GM18520 (cell line): ENCODE results near the gene RBBP8NL.

ENCODE experiments used
- ATAC-seq: cut with Tn5 transposase; IDR thresholded peaks from one replicate; pipeline ENCODE4 v1.9.1; 2021; ENCODE audit not compliant: unreplicated experiment

Gene RBBP8NL

GRCh38 chr20:62363920-62364851 is 63.2 kb downstream of the RBBP8NL start:
- no peak for ATAC-seq

- no peak for ATAC-seq
Observed at GRCh38 chr20:62362991-62363919, 64.1 kb downstream of the RBBP8NL start.

DNA sequence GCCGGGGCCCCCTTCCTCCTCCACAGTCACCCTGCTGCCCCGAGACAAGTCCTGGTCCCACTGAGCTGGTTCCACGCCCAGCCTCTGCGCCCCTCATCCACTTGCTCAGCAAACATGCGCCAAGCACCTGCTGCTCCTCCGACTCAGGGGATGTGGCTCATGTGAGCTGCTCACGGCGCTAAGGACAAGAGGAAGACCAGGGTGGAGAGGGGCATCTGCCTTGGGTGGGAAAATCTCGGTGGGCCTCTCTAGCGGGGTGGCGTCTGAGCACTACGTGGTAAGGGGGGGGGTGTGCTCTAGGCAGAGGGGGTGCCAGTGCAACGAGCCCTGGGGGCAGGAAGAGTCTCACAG is 64.8 kb downstream of the RBBP8NL start:
- ATAC-seq, result no peak

- no peak for ATAC-seq
Observed at GRCh38 chr20:62361799-62362589, 65.3 kb downstream of the RBBP8NL start.

DNA sequence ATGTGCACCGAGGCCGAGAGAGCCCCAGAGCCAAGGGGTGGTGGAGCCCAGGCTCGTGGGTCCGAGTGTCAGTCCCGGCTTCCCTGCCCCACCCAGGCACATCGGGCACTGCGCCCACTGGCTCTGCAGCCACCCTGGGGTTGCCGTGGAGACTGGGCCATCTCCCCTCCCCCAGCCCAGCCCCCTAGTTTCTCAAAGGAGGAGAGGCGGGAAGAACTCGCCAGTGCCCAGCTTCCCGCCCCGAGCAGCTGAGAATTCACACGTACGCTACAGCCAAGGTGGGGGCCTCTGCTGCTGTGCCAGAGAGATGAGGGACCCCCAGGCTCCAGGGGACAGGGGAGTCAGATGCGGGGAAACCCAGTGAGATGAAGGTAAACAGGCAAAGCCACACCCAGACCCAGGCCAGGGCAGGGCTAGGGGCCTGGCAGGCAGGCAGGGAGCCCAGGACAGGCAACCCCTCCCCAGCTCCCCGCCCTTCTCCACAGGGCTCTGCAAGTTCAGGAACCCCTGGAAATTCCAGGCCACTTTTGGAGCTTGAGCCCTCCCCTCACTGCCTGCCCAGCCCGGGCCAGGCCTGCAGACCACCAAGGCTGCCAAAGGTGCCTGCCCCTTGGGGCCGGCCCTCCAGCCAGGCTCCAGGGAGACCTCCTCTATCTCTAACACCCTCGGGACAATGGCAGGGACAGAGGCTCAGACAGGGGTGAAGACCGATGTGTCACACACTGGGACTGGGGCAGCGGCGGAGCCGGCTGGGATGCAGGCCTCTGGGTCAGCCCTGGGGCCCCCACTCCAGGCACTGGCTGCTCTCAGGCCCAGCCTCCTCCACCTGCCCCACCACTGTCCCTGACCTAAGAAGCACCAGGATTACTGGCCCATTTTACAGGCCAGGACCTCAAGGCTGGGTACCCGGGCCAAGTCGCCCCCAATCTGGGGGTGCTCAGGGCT is 66.2 kb downstream of the RBBP8NL start:
- no peak for ATAC-seq
